Muscle of leg (tissue), 11 donors: ENCODE data around the gene ARFGEF3. TPM values are rescaled to one million over a fixed set of nuclear protein-coding genes. Genes with fewer than 3 reads are reported as not detected.
"Not testable (repeated sequence)": the region's sequence is repeated elsewhere in the genome, so short reads cannot be mapped to it uniquely, and the experiment has no call there.

Experiments
- DNase-seq: peaks from one replicate; pipeline ENCODE4 v3.0.0; 2013
- H3K27ac ChIP-seq: one replicate; pipeline ENCODE4 v1.5.1; 2013; ENCODE audit warnings: mild to moderate bottlenecking, low read length, control low read depth
- H3K27me3 ChIP-seq: one replicate; pipeline ENCODE4 v1.6.1; 2013; ENCODE audit warnings: low read length; ENCODE audit not compliant: control insufficient read depth, insufficient read depth
- H3K36me3 ChIP-seq: one replicate; pipeline ENCODE4 v1.6.1; 2013; ENCODE audit warnings: low read length; ENCODE audit not compliant: control insufficient read depth, insufficient read depth
- H3K4me1 ChIP-seq: one replicate; pipeline ENCODE4 v1.6.1; 2013; ENCODE audit warnings: low read length; ENCODE audit not compliant: control insufficient read depth, insufficient read depth
- H3K4me3 ChIP-seq: one replicate; pipeline ENCODE4 v1.5.1; 2013; ENCODE audit warnings: low read length, control low read depth
- H3K9me3 ChIP-seq: replicated peaks from 2 replicates; pipeline ENCODE4 v1.6.1; 2013; ENCODE audit warnings: low read depth, low read length; ENCODE audit not compliant: control insufficient read depth
- WGBS: methylation state at CpG from one replicate; pipeline ENCODE4 v1.1.5; 2013; ENCODE audit warnings: missing lambda C conversion rate; ENCODE audit not compliant: insufficient coverage; 5-methylcytosine and 5-hydroxymethylcytosine counted together
- polyA plus RNA-seq, 8 donors: library from polyadenylated mRNA; unstranded; fragments of 120-200 nt; gene quantifications; one replicate each; pipeline versions ENCODE4 v1.2.1 to v1.2.3, GENCODE V29; 2013; ENCODE audit warnings: inconsistent platforms in 1 of 8, low replicate concordance in 1 of 8; ENCODE audit not compliant: insufficient read length in 8 of 8, insufficient read depth in 1 of 8
- total RNA-seq: library from RNA; stranded (reverse); fragments of 120-200 nt; gene quantifications from one replicate; pipeline ENCODE4 v1.2.4, GENCODE V29; 2013

ARFGEF3 gene
- total and polyA plus RNA-seq, 9 donors: 0.21 to 1.6 (median 0.81) TPM

GRCh38 chr6:138288428-138289085 is 126.8 kb downstream of the ARFGEF3 start:
- not testable (repeated sequence) for H3K9me3 ChIP-seq, H3K4me1 ChIP-seq, H3K27me3 ChIP-seq, H3K4me3 ChIP-seq, H3K27ac ChIP-seq, H3K36me3 ChIP-seq, DNase-seq
- WGBS: 91% methylated on average over 4 of the region's 6 CpGs

GRCh38 chr6:138289739-138290138 is 128.0 kb downstream of the ARFGEF3 start:
- Histone ChIP-seq H3K9me3 (no peaks in the 10 kb centered on the region), H3K36me3 (no peaks in the 10 kb centered on the region), H3K27ac (no peak overlapping the region), H3K4me1 (no peaks in the 10 kb centered on the region), H3K4me3 (no peak overlapping the region), H3K27me3 (no peaks in the 10 kb centered on the region)
- 62% methylated on average over 3 of the region's 6 CpGs for WGBS
- no peak for DNase-seq

- H3K4me1 ChIP-seq: no peaks in the 10 kb centered on the region
- no peaks in the 10 kb centered on the region for H3K9me3 ChIP-seq
- no peak overlapping the region for H3K4me3 ChIP-seq
- WGBS: 80% methylated on average over 3 of the region's 5 CpGs
- DNase-seq: no peak
- H3K27me3 ChIP-seq: no peaks in the 10 kb centered on the region
- no peak overlapping the region for H3K27ac ChIP-seq
- H3K36me3 ChIP-seq: no peaks in the 10 kb centered on the region
Observed at GRCh38 chr6:138290423-138290962, 128.8 kb downstream of the ARFGEF3 start.

GRCh38 chr6:138291036-138291848 is 129.5 kb downstream of the ARFGEF3 start:
- Histone ChIP-seq H3K27ac (no peak overlapping the region), H3K27me3 (no peaks in the 10 kb centered on the region), H3K36me3 (no peaks in the 10 kb centered on the region), H3K4me3 (no peak overlapping the region), H3K4me1 (no peaks in the 10 kb centered on the region), H3K9me3 (no peaks in the 10 kb centered on the region)
- WGBS: 82% methylated on average over 15 of the region's 21 CpGs
- no peak for DNase-seq

GRCh38 chr6:138291849-138292181 is 130.1 kb downstream of the ARFGEF3 start:
- Histone ChIP-seq H3K9me3 (no peaks in the 10 kb centered on the region), H3K27me3 (no peaks in the 10 kb centered on the region), H3K4me1 (no peaks in the 10 kb centered on the region), H3K36me3 (no peaks in the 10 kb centered on the region), H3K4me3 (no peak overlapping the region), H3K27ac (no peak overlapping the region)
- no peak for DNase-seq
- WGBS: 71% methylated on average over 28 of the region's 28 CpGs

- no peaks in the 10 kb centered on the region for H3K9me3 ChIP-seq
- H3K4me1 ChIP-seq: no peaks in the 10 kb centered on the region
- H3K27me3 ChIP-seq: no peaks in the 10 kb centered on the region
- DNase-seq: no peak
- no CpG with 5 or more reads among the region's 6 CpGs for WGBS
- H3K27ac ChIP-seq: no peak overlapping the region
- no peak overlapping the region for H3K4me3 ChIP-seq
- H3K36me3 ChIP-seq: no peaks in the 10 kb centered on the region
Observed at GRCh38 chr6:138292482-138292881, 130.7 kb downstream of the ARFGEF3 start.

- WGBS: 77% methylated on average over 2 of the region's 7 CpGs
Observed at GRCh38 chr6:138293428-138294395, 132.0 kb downstream of the ARFGEF3 start.

GRCh38 chr6:138296381-138296780 is 134.6 kb downstream of the ARFGEF3 start:
- Histone ChIP-seq H3K27ac (no peak overlapping the region), H3K36me3 (no peaks in the 10 kb centered on the region), H3K27me3 (no peaks in the 10 kb centered on the region), H3K9me3 (no peaks in the 10 kb centered on the region), H3K4me3 (no peak overlapping the region), H3K4me1 (no peaks in the 10 kb centered on the region)
- 92% methylated on average over 2 of the region's 9 CpGs for WGBS
- no peak for DNase-seq

More at GRCh38 chr6:138293428-138294395, 132.0 kb downstream of the ARFGEF3 start:
- H3K27me3 ChIP-seq: no peaks in the 10 kb centered on the region
- no peak overlapping the region for H3K27ac ChIP-seq
- H3K4me3 ChIP-seq: no peak overlapping the region
- no peaks in the 10 kb centered on the region for H3K4me1 ChIP-seq
- no peaks in the 10 kb centered on the region for H3K9me3 ChIP-seq
- no peaks in the 10 kb centered on the region for H3K36me3 ChIP-seq
- no peak for DNase-seq

- Histone ChIP-seq H3K27me3 (no peaks in the 10 kb centered on the region), H3K36me3 (no peaks in the 10 kb centered on the region), H3K27ac (no peak overlapping the region), H3K9me3 (no peaks in the 10 kb centered on the region), H3K4me1 (no peaks in the 10 kb centered on the region), H3K4me3 (no peak overlapping the region)
- WGBS: 88% methylated on average over 7 of the region's 7 CpGs
- DNase-seq: no peak
Observed at GRCh38 chr6:138296786-138297185, 135.0 kb downstream of the ARFGEF3 start.
